Smooth muscle cell (in vitro differentiated cells): ENCODE measurements around the gene ETS1. TPM values are rescaled to one million over a fixed set of nuclear protein-coding genes. Genes with fewer than 3 reads are reported as not detected.

ENCODE experiments used
- DNase-seq: peaks from one replicate; lab custom pipeline; 2025; ENCODE audit not compliant: unreplicated experiment; lab: John Stamatoyannopoulos, UW
- H2AFZ ChIP-seq: fragments of 200-600 bp; sonication (generic); 2 replicates; pipeline ENCODE4 v1.6.0; 2016; ENCODE audit warnings: antibody characterized with exemption, low read depth, mild to moderate bottlenecking
- H3F3A ChIP-seq: fragments of 200-600 bp; sonication (generic); 2 replicates; pipeline ENCODE4 v1.6.0; 2017; ENCODE audit warnings: antibody characterized with exemption, low read depth
- H3K27ac ChIP-seq: fragments of 200-600 bp; sonication (generic); 2 replicates; pipeline ENCODE4 v1.5.1; 2016; ENCODE audit warnings: low read depth, mild to moderate bottlenecking
- H3K27me3 ChIP-seq: fragments of 200-600 bp; sonication (generic); 2 replicates; pipeline ENCODE4 v1.6.1; 2016; ENCODE audit warnings: low read depth, mild to moderate bottlenecking
- H3K36me3 ChIP-seq: fragments of 200-600 bp; sonication (generic); 2 replicates; pipeline ENCODE4 v1.5.1; 2016; ENCODE audit warnings: low read depth
- H3K4me1 ChIP-seq: fragments of 200-600 bp; sonication (generic); 2 replicates; pipeline ENCODE4 v1.5.1; 2016; ENCODE audit warnings: low read depth
- H3K4me2 ChIP-seq: fragments of 200-600 bp; sonication (generic); 2 replicates; pipeline ENCODE4 v1.6.0; 2016; ENCODE audit warnings: mild to moderate bottlenecking
- H3K4me3 ChIP-seq: fragments of 200-600 bp; sonication (generic); 2 replicates; pipeline ENCODE4 v1.5.1; 2016; ENCODE audit warnings: mild to moderate bottlenecking
- H3K79me2 ChIP-seq: fragments of 200-600 bp; sonication (generic); 2 replicates; pipeline ENCODE4 v1.6.0; 2016; ENCODE audit warnings: low read depth, mild to moderate bottlenecking
- H3K9ac ChIP-seq: fragments of 200-600 bp; sonication (generic); 2 replicates; pipeline ENCODE4 v1.6.0; 2016; ENCODE audit warnings: low read depth
- H3K9me3 ChIP-seq: fragments of 200-600 bp; sonication (generic); replicated peaks from 2 replicates; pipeline ENCODE4 v1.5.1; 2016; ENCODE audit warnings: low read depth
- H4K20me1 ChIP-seq: fragments of 200-600 bp; sonication (generic); 2 replicates; pipeline ENCODE4 v1.6.0; 2016; ENCODE audit warnings: low read depth
- CTCF ChIP-seq: fragments of 200-600 bp; sonication (generic); IDR thresholded peaks from 2 replicates; pipeline ENCODE4 v1.5.1; 2017; ENCODE audit warnings: borderline replicate concordance, mild to moderate bottlenecking, antibody characterized with exemption; ENCODE audit not compliant: insufficient read depth, poor library complexity, severe bottlenecking
- WGBS: methylation state at CpG from one replicate; pipeline ENCODE4 v1.1.7; 2016; ENCODE audit warnings: low lambda C conversion rate; 5-methylcytosine and 5-hydroxymethylcytosine counted together
- polyA plus RNA-seq: library from polyadenylated mRNA; unstranded; fragments of >200 nt; fragmentation: Nextera tagmentation; extraction: Ambion mirVana; gene quantifications from 2 replicates; pipeline ENCODE4 v1.2.1, GENCODE V29; 2016
- total RNA-seq: library from RNA; depleted of rRNA; stranded (reverse); fragments of >200 nt; gene quantifications from 2 replicates; pipeline ENCODE4 v1.2.3, GENCODE V29; 2014

Gene ETS1
- total and polyA plus RNA-seq, 2 experiments from 2014 or later = 4.1 to 22.8 TPM

- Histone ChIP-seq H3K4me2 (no peak overlapping the region), H3K27ac (no peak overlapping the region), H3K4me3 (no peak overlapping the region), H3F3A (peaks cover 23% of the 10 kb centered on the region), H4K20me1 (peaks cover 3% of the 10 kb centered on the region), H2AFZ (no peak overlapping the region), H3K79me2 (peaks cover 45% of the 10 kb centered on the region), H3K4me1 (peaks cover 25% of the 10 kb centered on the region), H3K27me3 (no peaks in the 10 kb centered on the region), H3K9me3 (no peaks in the 10 kb centered on the region), H3K9ac (no peak overlapping the region), H3K36me3 (no peaks in the 10 kb centered on the region)
- 93% methylated on average over 3 of the region's 3 CpGs for WGBS
- no peak for DNase-seq
- no peak for TF ChIP-seq CTCF
Measured at GRCh38 chr11:128471138-128471661, 116.2 kb downstream of the ETS1 start.

- H3K4me1 ChIP-seq = peaks cover 24% of the 10 kb centered on the region
- H3K4me2 ChIP-seq = no peak overlapping the region
- DNase-seq = no peak
- no peak overlapping the region for H2AFZ ChIP-seq
- no peaks in the 10 kb centered on the region for H3K27me3 ChIP-seq
- WGBS = 84% methylated on average over 5 of the region's 5 CpGs
- peaks cover 49% of the 10 kb centered on the region for H3K79me2 ChIP-seq
- peaks cover 3% of the 10 kb centered on the region for H4K20me1 ChIP-seq
- no peak overlapping the region for H3K4me3 ChIP-seq
- no peak overlapping the region for H3K27ac ChIP-seq
- no peak overlapping the region for H3K9ac ChIP-seq
- H3F3A ChIP-seq = peaks cover 30% of the 10 kb centered on the region
- no peaks in the 10 kb centered on the region for H3K9me3 ChIP-seq
- no peaks in the 10 kb centered on the region for H3K36me3 ChIP-seq
- TF ChIP-seq CTCF = no peak
Measured at GRCh38 chr11:128470081-128470480, 117.3 kb downstream of the ETS1 start.

GRCh38 chr11:128469220-128469619, 118.1 kb downstream of the ETS1 start:
- H3K27me3 ChIP-seq = no peaks in the 10 kb centered on the region
- H3K4me1 ChIP-seq = peaks cover 15% of the 10 kb centered on the region
- H3K36me3 ChIP-seq = no peaks in the 10 kb centered on the region
- peaks cover 37% of the 10 kb centered on the region for H3F3A ChIP-seq
- no peak for DNase-seq
- H2AFZ ChIP-seq = no peak overlapping the region
- H3K4me3 ChIP-seq = no peak overlapping the region
- no peak overlapping the region for H3K4me2 ChIP-seq
- peaks cover 3% of the 10 kb centered on the region for H4K20me1 ChIP-seq
- H3K79me2 ChIP-seq = peaks cover 49% of the 10 kb centered on the region
- 91% methylated on average over 4 of the region's 4 CpGs for WGBS
- H3K9ac ChIP-seq = no peak overlapping the region
- TF ChIP-seq CTCF = no peak
- H3K9me3 ChIP-seq = no peaks in the 10 kb centered on the region
- peak overlapping the region; percentile 98 for H3K27ac ChIP-seq

GRCh38 chr11:128468111-128468510, 119.2 kb downstream of the ETS1 start:
- H3K36me3 ChIP-seq = no peaks in the 10 kb centered on the region
- H3K4me2 ChIP-seq = peak overlapping the region; percentile 59
- H3K27me3 ChIP-seq = no peaks in the 10 kb centered on the region
- DNase-seq = no peak
- peak overlapping the region; percentile 98 for H3K27ac ChIP-seq
- no peak for TF ChIP-seq CTCF
- peaks cover 15% of the 10 kb centered on the region for H3K4me1 ChIP-seq
- no peaks in the 10 kb centered on the region for H3K9me3 ChIP-seq
- 90% methylated on average over 1 of the region's 1 CpG for WGBS
- peaks cover 48% of the 10 kb centered on the region for H3K79me2 ChIP-seq
- H4K20me1 ChIP-seq = peaks cover 3% of the 10 kb centered on the region
- H3K9ac ChIP-seq = peak overlapping the region; percentile 79
- no peak overlapping the region for H3K4me3 ChIP-seq
- peaks cover 44% of the 10 kb centered on the region for H3F3A ChIP-seq
- H2AFZ ChIP-seq = no peak overlapping the region
